HG03060 (cell line): ENCODE results near the gene RERE.
"Not testable (repeated sequence)": the region's sequence is repeated elsewhere in the genome, so short reads cannot be mapped to it uniquely, and the experiment has no call there.

ENCODE experiments used
- ATAC-seq: cut with Tn5 transposase; IDR thresholded peaks from one replicate; pipeline ENCODE4 v1.9.1; 2021; ENCODE audit warnings: low read depth, moderate number of reproducible peaks; ENCODE audit not compliant: unreplicated experiment

Gene RERE

DNA sequence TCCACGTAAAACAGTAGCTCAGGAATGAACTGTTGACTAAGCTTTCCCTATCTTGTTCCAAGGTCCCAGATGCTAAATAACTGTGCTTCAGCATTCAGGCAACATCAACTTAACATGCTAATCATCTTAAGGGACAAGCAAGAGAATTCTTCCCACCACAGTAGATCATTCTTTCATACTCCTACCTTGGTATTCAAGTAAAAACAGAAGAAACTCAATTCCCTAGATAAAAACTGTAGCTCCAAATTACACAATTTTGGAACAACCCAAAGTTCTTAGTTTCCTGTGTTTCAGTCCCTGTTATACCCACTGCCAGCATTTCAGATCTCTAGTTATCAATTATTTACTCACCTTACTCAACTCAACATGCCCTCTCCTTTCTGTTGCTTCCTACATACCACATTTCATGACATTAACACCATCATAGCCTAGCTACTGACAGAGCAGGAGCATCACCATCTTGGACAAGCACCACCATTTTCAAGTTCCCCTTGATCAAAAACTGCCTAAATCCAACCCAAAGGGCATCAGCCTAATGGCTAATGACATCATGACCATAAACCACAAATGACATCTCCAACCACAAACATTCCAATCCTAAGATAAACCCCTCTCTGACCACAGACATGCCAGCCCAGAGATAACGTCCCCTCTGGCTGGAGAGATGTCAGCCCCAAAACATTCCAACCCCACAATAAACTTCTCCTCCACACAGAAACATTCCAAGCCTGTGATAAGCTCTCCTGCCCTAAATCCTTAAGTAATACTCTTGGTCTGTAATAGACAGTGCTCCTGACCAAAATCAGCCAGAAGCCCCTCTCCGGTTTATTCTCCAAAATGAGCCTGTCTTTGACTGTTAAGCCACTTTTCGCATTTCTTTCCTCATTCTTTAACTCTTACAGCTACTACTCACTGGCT, 191.2 kb downstream of the RERE start:
- no peak for ATAC-seq

DNA sequence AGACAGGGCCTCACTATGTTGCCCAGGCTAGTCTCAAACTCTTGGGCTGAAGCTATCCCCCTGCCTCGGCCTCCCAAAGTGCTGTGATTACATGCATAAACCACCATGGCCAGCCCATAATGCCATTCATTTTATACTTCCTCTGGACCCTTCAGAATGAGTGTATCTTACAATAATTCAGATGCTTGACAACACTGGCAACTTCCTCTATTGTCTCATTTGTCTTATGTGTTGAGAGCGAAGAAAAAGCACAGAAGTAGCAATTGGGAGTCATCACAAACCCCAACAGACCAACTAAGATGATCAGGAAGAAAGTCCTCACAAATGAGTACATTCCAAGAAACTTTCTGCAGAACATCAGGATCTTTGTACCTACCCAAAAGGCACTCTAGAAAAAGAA, 191.9 kb downstream of the RERE start:
- no peak for ATAC-seq

DNA sequence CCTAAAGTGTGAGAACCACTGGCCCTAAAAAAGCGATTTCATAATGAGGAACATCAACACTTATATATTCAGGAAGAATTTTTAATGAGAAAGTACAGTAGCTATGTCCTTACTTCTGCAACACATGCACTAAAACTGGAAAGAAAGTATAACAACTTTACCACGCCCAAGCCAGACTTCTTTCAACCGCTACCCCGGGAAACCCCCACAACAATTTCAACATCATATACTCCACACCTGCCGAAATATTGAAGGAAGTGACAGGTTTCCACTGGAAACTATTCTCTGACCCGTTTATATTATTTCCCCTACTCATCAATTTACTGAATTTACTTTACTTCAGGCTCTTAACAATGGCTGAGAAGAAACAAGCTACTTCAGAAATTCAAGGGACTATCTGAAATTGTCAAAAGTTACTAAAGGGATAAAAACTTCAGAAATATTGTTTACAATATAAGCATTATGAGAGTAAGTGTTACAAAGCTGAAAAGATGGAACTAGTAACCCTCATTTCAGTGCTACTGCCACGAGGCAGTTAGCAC, 193.7 kb downstream of the RERE start:
- ATAC-seq, result not testable (repeated sequence)

DNA sequence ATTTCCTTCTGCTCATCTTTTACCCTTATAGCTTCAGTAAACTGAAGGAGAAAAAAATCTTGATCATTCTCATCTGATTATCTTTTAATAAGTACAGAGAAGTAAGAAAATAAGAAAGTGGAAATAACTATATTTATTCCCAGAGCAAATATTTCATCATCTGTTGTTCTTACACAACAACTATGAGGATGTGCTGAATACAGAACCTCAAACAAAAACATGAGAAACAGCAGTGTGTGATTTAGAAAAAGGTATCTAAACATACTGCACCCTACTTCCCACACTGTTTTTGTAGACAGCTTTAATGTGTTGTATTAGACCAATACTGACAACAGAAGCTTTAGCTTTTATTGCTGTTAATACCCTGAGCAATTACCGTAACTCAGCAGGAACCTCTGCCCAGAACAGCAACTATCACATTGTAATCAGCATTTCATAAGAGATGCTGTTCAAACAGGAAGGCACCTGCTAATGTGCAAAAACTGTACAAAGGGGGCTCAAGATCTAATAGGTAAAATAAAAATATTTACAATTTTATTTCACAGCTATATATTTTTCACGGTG, 195.6 kb downstream of the RERE start:
- ATAC-seq, result not testable (repeated sequence)

DNA sequence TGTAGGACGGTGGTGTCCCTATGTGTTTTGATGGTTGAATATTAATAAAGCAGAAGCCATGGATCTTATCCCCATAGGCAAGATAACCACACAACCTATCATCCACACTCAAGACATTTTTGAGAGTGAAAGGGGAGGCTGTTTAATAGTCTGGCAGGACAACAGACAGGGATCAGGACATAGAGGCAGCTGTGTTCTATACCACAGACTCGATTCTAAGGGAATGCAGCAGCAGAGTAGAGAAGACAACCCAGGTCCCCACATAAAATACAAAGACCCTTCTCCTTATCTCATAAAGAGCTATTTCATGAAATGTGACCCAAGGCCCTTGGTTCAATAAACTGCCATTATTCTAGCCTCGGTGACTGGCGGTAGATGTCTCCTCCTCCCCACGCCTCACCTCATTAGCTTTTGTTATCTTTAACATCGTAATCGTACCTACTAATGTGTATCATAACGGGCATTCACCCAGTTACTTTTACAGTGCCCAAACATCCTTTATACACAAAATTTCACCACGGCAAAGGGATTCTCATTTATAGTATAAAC, 196.3 kb downstream of the RERE start:
- ATAC-seq, result not testable (repeated sequence)

DNA sequence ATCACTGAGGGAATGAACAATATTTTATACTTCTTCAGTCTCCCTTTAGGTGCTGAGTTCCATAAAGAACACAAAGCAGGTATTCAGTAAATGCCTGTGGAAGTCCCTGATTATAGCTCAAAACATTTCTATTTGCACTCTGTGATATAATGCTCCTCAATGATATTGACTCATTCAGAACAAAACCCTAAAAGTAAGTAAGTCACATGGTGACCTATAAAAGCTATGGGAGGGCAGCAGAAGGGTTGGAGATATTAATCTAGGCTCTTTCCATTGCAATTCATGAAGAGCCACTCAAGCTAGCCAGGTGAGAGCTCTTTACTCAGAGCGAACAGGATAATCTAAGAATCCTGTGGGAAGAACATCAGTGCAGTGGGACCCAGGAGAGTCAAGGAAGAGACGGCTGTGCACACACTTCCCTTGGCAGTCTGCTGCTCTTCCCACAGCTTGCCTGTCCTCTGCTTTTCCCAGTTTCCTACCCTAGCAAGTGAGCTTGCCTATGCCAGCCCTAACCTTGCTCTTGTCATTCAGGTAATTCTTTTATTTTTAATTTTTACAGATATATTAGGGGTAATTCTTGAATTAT, 197.4 kb downstream of the RERE start:
- not testable (repeated sequence) for ATAC-seq

DNA sequence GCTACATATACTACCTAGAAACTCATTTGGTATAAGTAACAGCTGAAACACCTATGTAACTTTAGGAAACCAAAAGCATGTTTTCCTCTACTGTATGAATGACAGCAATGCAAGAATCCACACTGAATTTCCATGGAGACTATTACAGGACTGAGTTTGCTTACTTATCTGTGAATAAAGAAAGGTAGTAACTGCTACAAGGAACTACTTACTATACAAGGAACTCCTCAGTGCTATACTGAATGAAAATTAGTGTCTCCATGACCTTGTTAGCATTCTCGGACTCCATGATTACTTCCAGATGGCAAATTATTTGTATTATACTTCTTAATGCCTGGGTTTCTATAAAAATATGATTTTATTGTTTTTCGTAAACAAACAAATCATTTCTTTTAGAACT, 198.0 kb downstream of the RERE start:
- ATAC-seq, result not testable (repeated sequence)

DNA sequence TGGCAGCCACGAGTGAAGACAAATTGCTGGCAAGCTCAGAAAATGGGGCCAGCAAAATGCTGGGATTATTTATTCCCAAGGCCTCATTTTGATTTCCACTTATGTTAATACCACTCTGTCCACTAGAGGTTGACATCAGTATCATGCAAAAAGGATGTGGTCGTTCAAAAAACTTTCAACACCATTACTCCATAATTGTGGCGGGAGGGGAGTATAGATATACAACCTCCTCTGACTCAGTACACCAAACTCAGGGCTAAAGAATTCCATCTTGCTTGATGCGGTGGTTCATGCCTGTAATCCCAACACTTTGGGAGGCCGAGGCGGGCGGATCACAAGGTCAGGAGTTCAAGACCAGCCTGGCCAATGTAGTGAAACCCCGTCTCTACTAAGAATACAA, 200.6 kb downstream of the RERE start:
- not testable (repeated sequence) for ATAC-seq

DNA sequence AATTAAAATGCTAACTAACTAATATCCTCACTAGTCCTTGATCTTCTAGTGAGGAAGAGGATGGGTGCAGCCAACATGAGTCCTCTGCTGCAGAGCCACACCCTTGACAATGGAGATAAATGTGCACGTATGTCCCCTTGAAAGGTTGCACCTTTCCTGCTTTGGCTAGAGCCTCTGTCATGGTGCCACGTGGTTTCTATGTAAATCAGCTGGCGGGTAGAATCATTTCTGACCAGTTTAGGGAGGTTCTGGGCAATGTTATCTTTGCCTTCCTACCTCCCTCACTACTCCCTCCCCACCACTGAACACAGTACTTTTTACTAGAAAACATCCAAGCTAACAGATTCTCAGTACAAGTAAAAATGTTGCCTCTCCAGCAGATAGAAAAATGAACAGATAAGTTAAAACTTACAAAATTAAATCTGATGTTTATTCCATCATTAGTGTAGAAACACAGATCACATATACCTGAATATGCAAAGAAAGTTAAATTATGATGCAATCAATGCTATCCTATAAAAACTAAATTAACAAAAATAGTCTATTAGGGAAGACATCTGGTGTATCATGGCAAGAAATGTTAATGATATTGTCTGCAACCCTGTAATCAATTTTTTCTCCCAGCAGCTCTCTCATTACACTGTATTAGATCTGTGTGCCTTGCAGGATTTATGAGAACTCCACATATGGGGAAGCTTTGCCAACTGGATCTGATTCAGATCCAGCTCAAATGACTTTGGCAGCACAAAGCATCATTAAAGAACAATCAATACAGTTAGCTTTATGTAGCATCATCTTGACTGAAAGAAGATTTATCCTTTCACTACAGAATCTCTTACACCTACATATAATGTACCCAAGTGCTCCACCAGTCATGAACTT, 205.6 kb downstream of the RERE start:
- not testable (repeated sequence) for ATAC-seq

DNA sequence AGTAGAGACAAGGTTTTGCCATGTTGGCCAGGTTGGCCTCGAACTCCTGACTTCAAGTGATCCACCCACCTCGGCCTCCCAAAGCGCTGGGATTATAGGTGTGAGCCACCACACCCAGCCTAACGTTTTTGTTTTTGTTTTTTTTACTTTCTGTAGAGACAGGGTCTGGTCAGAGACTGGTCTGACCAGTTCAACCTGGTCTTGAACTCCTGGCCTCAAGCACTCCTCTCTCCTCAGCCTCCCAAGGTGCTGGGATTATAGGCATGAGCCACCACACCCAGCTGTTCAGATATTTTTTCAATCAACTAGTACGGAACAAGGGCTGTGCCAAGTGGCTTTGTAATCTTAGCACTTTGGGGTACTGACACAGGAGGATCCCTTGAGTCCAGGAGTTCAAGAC, 209.5 kb downstream of the RERE start:
- no peak for ATAC-seq

DNA sequence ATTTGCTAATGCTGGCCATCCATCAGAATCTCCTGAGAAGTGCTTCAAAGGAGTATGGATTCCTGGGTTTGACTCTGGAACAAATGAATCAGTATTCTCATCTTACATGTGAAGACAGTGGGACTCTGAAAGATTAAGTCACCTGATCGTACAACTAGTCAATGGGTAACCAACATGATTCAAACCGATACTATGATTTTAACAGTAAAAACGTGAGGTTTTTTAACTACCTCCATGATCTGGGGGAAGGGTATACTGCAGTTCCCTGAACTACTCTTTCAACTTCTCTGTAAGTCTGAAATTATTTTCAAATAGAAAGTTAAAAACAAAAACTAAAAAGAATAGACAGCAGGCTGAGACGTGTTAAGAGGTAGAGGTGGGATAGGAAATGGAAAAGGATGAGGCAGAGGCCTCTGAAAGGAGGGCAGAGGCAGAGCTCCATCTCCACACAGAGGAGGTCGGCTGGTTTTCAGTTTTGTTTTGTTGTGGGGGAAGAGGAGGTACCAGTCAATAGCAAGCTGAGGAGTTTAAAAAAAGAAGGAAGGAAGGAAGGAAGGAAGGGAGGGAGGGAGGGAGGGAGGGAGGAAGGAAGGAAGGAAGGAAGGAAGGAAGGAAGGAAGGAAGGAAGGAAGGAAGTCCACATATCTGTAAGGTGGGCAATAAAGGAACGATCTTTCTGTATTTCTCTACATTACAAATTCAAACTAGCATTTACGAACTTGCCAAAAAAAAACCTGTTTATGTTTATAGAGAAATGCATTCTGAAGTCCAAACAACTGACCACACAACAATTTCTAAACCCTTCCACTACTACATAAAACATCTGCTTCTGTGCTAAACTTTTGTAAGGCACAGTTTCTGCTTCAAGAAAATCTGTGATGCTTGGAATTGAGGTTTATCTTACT, 213.1 kb downstream of the RERE start:
- peak; percentile 61 for ATAC-seq

DNA sequence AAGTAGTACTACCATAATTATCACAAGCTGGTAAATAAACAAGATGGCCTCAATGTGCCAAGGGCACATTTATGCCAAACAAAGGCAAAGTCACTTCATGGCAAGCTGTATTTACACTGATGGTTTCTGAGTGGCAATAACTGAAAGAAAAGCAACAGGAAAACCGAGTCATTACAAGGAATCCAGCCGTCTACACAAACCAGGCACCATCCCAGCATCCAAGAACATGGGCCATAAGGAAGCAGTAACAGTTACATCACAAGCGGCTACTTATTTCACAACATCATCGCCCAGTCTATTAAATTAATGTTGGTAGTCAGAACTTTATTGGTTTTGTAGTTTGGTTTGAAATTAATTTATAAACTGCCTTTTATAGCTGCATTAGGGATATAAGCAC, 214.2 kb downstream of the RERE start:
- ATAC-seq, result no peak

DNA sequence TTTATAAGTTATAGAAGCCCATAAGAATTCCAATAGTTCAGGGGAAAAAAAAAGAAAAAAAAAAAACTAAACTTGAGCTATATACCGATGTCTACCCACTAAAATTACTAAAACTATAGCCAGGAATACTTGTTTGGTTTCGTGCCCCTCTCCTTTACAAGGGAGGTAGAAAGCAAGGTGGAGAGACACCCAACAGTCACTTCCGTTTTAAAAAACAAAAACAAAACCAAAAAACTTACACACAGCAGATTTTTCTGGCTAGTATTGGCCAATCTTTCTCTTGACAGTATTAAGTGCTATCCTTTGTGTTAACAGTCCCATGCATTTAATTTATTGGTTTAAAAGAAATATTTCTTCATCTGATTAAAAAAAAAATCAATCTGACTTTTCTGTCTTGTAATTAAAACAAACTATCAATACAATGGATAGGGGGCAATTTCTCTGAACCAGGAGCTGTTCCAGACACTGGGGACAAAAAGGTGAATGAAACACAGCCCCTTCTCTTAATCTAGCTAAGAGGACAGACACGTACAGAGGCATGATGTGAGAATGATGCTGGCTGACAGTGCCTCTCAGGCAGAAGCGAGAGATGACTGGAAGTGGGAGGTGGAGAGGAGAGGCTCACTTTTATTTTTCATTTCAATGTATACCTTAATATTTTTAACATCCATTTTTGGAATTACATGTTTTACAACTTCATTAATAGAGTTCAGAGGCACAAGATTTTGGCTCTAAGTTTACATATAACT, 214.8 kb downstream of the RERE start:
- ATAC-seq, result no peak

DNA sequence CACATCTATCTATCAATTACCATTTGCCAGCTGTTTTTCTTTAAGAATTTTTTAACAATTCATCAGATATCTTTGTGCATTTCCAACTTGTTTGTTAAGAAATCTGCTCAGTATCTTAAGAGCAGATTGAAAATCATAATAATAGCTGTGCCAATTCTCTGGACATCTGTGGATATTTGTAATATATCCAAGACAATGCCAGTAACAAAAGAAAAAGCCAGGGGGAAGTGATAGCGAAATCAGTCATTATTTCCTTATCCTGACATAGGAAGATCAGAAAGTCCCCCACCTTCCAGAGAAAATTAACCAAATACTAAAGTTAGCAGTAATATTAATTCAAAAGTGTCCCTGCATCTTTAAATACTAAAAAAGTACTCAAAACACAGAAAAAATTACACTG, 217.1 kb downstream of the RERE start:
- ATAC-seq, result no peak

DNA sequence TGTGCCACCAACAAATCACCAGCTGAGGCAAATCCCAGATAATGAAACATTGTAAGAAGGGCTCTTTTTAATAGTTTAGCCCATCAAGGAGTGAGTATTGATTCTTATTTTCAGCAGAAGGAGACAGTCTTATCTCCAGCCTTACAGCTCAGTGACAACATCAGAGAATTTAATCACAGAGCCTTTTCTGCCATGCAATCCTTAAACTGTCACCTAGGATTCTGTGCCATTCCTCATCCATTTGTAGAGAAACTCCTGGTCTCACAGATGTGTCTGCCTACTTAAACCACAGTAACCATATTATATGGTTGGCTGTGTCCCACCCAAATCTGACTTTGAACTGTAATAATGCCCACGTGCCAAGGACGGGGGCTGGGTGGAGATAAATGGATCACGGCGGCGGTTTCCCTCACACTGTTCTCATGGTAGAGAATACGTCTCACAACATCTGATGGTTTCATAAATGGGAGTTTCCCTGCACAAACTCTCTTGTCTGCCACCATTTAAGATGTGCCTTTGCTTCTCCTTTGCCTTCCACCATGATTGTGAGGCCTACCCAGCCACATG, 217.7 kb downstream of the RERE start:
- ATAC-seq, result no peak

DNA sequence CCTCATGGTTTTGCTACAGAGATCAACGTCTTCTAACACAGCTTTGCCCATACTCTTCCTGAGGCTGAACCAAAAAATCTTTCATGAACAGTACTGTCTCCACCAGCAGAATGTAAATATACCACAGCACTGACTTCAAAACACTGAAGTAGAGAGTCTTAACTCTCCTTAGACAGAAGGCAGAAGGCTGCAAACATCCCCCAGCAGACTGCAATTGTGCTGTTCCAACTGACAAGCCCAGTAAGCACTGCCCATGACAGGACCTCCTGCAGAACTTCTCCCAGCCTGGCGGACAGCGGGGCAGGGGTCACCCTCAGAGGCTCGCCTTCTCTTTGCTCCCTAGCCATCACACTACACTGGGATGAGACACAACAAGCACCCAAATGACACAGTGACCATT, 218.7 kb downstream of the RERE start:
- ATAC-seq, result no peak

DNA sequence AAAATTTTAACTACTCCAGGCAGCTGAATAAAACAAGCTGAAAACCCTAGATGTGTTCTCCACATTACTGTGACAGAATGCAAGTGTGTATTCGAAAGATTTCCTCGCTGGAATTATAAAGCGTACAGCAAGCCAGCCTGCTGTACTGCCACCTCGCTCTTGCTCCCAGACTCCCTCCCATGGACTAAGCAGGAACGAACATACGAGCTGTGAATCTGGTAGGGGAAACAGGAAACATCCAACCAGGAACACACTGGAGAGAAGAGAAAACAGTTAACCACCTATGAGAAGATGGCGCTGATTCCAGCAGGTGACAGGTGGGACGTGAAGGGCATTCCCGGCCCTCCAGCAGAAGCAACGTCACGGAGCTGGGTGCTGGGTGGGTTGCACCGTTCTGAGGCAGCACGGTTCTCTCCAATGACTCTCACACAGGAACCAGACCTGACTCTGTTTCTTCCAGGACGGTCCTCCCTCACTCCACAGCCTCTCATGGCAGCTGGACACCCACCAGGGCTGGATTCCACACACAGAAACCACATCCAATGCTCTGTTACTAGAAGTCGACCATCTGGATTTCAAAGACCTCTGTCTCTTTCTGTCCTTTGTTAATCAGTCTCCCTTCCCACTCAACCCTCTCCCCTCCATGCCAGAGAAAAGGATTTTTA, 219.2 kb downstream of the RERE start:
- no peak for ATAC-seq

DNA sequence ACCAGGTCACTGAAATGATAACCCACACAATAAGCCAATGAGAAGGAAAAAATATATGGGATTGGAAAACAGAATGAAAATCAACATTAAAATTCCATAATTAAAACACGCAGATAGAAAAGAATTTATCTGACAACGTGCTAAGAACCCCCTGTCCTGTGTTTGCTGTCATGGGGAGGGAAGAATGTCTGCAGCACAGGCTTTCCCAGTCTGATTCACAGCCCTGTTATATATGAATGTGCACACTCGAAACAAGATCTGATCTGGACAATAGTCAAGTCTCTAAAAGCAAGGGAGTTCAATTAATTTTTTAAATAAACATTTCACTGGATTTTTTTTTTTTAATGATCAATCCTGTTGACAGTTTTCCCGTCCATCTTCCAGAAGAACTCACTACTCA, 220.0 kb downstream of the RERE start:
- ATAC-seq, result no peak
